CD4-positive, alpha-beta memory T cell (primary cell): ENCODE measurements around the gene ZNF202. TPM values are rescaled to one million over a fixed set of nuclear protein-coding genes. Genes with fewer than 3 reads are reported as not detected.

ENCODE experiments used
- CTCF ChIA-PET: fragments of 350-600 bp; sonication (Branson Sonifier 250); formaldehyde crosslinking; loops from one replicate; lab custom pipeline; 2021; ENCODE audit warnings: inconsistent platforms; ENCODE audit not compliant: partially characterized antibody; lab: Charles Lee
- POLR2A ChIA-PET: fragments of 350-600 bp; sonication (Branson Sonifier 250); formaldehyde crosslinking; loops from one replicate; lab custom pipeline; 2021; ENCODE audit not compliant: partially characterized antibody; lab: Charles Lee
- DNase-seq, 5 donors: peaks; one replicate each; pipeline versions ENCODE4 v3.0.0 to v3.0.0-alpha.2; 2020 to 2022; ENCODE audit warnings: mixed read lengths in 1 of 5
- H3K27ac ChIP-seq: one replicate; pipeline ENCODE4 v1.7.0; 2013; ENCODE audit warnings: low read depth, low read length
- H3K27me3 ChIP-seq: 2 replicates; pipeline ENCODE4 v1.7.0; 2013; ENCODE audit warnings: mild to moderate bottlenecking, low read length, moderate library complexity; ENCODE audit not compliant: insufficient read depth
- H3K36me3 ChIP-seq: 2 replicates; pipeline ENCODE4 v1.7.0; 2013; ENCODE audit warnings: mild to moderate bottlenecking, low read length, moderate library complexity; ENCODE audit not compliant: insufficient read depth
- H3K4me1 ChIP-seq: 2 replicates; pipeline ENCODE4 v1.7.0; 2013; ENCODE audit warnings: mild to moderate bottlenecking, low read length, moderate library complexity; ENCODE audit not compliant: insufficient read depth
- H3K4me3 ChIP-seq, 2 donors: one replicate each; pipeline ENCODE4 v1.7.0; 2013; ENCODE audit warnings: low read length in 2 of 2, mild to moderate bottlenecking in 1 of 2
- H3K9me3 ChIP-seq, 2 donors: one replicate each; pipeline ENCODE4 v1.7.0; 2013; ENCODE audit warnings: low read length in 2 of 2, control low read depth in 1 of 2; ENCODE audit not compliant: control insufficient read depth in 1 of 2
- H3K27ac Mint-ChIP-seq, 7 donors: one replicate each; pipeline ENCODE4 v1.8.0; 2020 to 2021; ENCODE audit warnings: mixed read lengths in 7 of 7, mild to moderate bottlenecking in 6 of 7, inconsistent platforms in 3 of 7, moderate library complexity in 3 of 7
- H3K27me3 Mint-ChIP-seq, 2 donors: one replicate each; pipeline ENCODE4 v1.8.0; 2020 to 2021; ENCODE audit warnings: mixed read lengths in 2 of 2
- H3K36me3 Mint-ChIP-seq, 2 donors: one replicate each; pipeline ENCODE4 v1.8.0; 2020 to 2021; ENCODE audit warnings: mixed read lengths in 2 of 2, inconsistent platforms in 1 of 2, mild to moderate bottlenecking in 1 of 2
- H3K4me1 Mint-ChIP-seq, 4 donors: one replicate each; pipeline ENCODE4 v1.8.0; 2020 to 2021; ENCODE audit warnings: mixed read lengths in 4 of 4, mild to moderate bottlenecking in 1 of 4
- H3K4me3 Mint-ChIP-seq, 8 donors: one replicate each; pipeline ENCODE4 v1.8.0; 2020 to 2021; ENCODE audit warnings: mixed read lengths in 8 of 8, mild to moderate bottlenecking in 7 of 8, moderate library complexity in 6 of 8, inconsistent platforms in 3 of 8
- H3K9me3 Mint-ChIP-seq, 8 donors: one replicate each; pipeline ENCODE4 v1.8.0; 2020 to 2021; ENCODE audit warnings: mixed read lengths in 8 of 8, mild to moderate bottlenecking in 5 of 8, inconsistent platforms in 3 of 8, moderate library complexity in 1 of 8
- intact Hi-C: fragments of 100-400 bp; cut with micrococcal nuclease; formaldehyde crosslinking; loops from one replicate; pipeline ENCODE4 v1.15.1; 2023
- polyA plus RNA-seq, 2 donors: library from polyadenylated mRNA; unstranded; fragments of 300-500 nt; fragmentation: Illumina TruSeq; gene quantifications; one replicate each; pipeline ENCODE4 v1.2.3, GENCODE V29; 2021
- total RNA-seq, 2 experiments: library from RNA; stranded (reverse); gene quantifications; one replicate each; pipeline ENCODE4 v1.2.3, GENCODE V29; 2021

Gene ZNF202
- total and polyA plus RNA-seq, 4 experiments from 2014 or later = 1.9 to 21.6 (median 13.0) TPM

DNA sequence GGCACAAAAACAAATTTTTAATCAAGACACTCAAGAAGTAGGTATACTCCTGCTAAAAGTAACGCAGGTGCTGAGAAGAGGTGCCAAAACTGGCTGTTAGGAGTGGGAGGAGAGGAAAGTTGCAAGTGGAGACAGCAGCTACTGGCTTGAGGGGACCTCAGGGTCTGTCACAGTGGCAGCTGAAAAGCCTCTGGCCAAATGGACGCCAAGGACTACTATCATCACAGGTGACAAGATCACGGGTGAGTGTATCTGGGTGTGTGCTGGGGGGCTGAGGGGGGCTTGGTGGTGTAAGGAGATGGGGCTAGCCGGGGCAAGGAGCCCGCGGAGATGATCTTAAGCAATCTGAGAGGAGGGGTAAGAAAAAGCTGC lies 687 bp downstream of the ZNF202 start:
- Mint-ChIP-seq H3K36me3 (peaks cover 6 to 44% of the 10 kb centered on the region in 2 donors), H3K27me3 (peaks cover 0 to 2% of the 10 kb centered on the region in 2 donors), H3K9me3 (no peaks in the 10 kb centered on the region), H3K27ac (peak overlapping the region; percentile 77 to 98 (median 94)), H3K4me3 (peak overlapping the region; percentile 91 to 99 (median 98)), H3K4me1 (peaks cover 27 to 55% (median 37%) of the 10 kb centered on the region in 4 donors)
- DNase-seq = no peak
- intact Hi-C loops = loop anchor here (5.0 to 10.0 kb wide), 2 partner anchors 374 to 1212 kb away; partner anchors contain the start of genes CCDC15 and VWA5A
- CTCF ChIA-PET = interaction anchor here (1.0 kb wide), 1 partner anchor 1401 kb away, joined by 3 read pairs; no protein-coding TSS in a partner anchor
- Histone ChIP-seq H3K4me3 (peak overlapping the region; percentile 42 to 80), H3K4me1 (peaks cover 27% of the 10 kb centered on the region), H3K27me3 (no peaks in the 10 kb centered on the region), H3K9me3 (no peaks in the 10 kb centered on the region), H3K27ac (peak overlapping the region; percentile 69), H3K36me3 (no peaks in the 10 kb centered on the region)
- POLR2A ChIA-PET = no interaction called here

DNA sequence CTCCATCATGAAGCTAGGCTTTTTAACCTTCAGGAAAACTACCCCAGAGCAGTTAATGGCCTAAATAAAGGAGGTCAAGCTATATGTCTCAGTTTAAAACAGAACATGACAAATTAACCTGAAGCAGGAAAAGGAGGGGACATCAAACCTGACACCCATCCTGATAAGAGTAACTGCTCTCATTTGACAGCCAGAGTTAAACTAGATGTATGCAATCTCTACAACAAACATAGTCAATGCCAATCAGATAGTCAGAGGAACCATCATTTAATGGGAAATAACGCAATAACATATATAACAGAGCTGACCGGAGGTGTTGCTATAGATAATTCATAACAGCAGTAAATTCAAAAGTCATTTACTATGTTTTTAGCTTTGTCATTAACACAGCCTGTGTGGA lies 3.1 kb downstream of the ZNF202 start:
- Mint-ChIP-seq H3K4me3 (no peak overlapping the region), H3K4me1 (peaks cover 25 to 55% (median 37%) of the 10 kb centered on the region in 4 donors), H3K9me3 (no peaks in the 10 kb centered on the region), H3K36me3 (peaks cover 9 to 59% of the 10 kb centered on the region in 2 donors), H3K27me3 (peaks cover 0 to under 1% of the 10 kb centered on the region in 2 donors), H3K27ac (no peak overlapping the region)
- no peaks in the 10 kb centered on the region for H3K9me3 ChIP-seq
- DNase-seq = no peak
- H3K4me1 ChIP-seq = peaks cover 27% of the 10 kb centered on the region
- ChIA-PET POLR2A (no interaction called here), CTCF (interaction anchor here (1.5 kb wide), 1 partner anchor 27 kb away, joined by 4 read pairs; no protein-coding TSS in a partner anchor)
- no peak overlapping the region for H3K27ac ChIP-seq
- no peaks in the 10 kb centered on the region for H3K36me3 ChIP-seq
- H3K4me3 ChIP-seq = no peak overlapping the region
- intact Hi-C loops = no loop called here
- H3K27me3 ChIP-seq = no peaks in the 10 kb centered on the region

DNA sequence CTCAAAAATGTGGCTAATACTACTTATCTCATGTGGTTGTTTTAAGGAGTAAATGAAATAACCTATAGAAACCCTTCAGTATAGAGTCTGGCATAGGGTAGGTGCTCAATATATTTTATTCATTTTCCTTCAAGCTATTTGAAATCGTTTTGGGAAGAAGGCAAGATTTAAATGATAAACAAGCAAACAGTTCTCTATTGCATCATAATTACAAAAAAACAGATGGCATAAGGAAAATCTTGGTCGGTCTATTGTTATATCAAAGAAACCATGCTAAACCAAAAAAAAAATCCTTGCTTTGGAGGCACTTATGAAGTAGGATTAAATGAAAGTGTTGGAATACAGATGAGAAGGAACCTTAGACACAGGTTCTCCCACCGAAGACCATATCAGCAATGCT lies 4.7 kb downstream of the ZNF202 start:
- no peak overlapping the region for H3K27ac Mint-ChIP-seq
- Histone ChIP-seq H3K4me3 (no peak overlapping the region), H3K27ac (no peak overlapping the region), H3K36me3 (no peaks in the 10 kb centered on the region), H3K4me1 (peaks cover 18% of the 10 kb centered on the region), H3K9me3 (no peaks in the 10 kb centered on the region), H3K27me3 (no peaks in the 10 kb centered on the region)
- H3K9me3 Mint-ChIP-seq = no peaks in the 10 kb centered on the region
- intact Hi-C loops = no loop called here
- DNase-seq = no peak
- H3K4me1 Mint-ChIP-seq = peaks cover 20 to 45% (median 28%) of the 10 kb centered on the region in 4 donors
- H3K27me3 Mint-ChIP-seq = no peaks in the 10 kb centered on the region
- POLR2A ChIA-PET = no interaction called here
- peaks cover 9 to 57% of the 10 kb centered on the region in 2 donors for H3K36me3 Mint-ChIP-seq
- no peak overlapping the region for H3K4me3 Mint-ChIP-seq
- CTCF ChIA-PET = interaction anchor here (5.1 kb wide), 1 partner anchor 27 kb away, joined by 28 read pairs; no protein-coding TSS in a partner anchor

DNA sequence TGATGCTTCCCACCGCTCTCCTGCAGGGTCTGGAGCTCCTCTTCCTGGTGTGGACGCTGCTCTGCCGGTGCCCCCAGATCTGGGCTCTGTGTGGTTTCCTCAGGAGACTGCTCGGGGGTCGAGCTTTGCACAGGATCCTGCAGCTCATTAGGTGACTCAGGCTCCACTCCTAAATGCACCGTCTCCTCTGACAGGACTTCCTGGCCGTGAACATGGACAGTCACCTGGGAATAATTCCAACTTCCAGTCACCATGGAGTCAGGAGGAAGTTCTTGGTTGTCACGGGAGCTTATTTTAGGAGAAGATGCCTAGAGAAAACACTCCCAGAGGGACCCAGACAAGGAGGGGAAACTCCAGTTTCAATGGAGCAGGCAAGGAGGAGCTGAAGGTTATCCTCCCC lies 11.9 kb downstream of the ZNF202 start:
- ChIA-PET POLR2A (no interaction called here), CTCF (interaction anchor here (1.1 kb wide), 1 partner anchor 10 kb away, joined by 3 read pairs; no protein-coding TSS in a partner anchor)
- intact Hi-C loops = no loop called here
- Histone ChIP-seq H3K4me1 (no peaks in the 10 kb centered on the region), H3K36me3 (peaks cover 61% of the 10 kb centered on the region), H3K27me3 (no peaks in the 10 kb centered on the region), H3K9me3 (peaks cover 0 to 8% of the 10 kb centered on the region in 2 donors), H3K4me3 (no peak overlapping the region), H3K27ac (no peak overlapping the region)
- no peaks in the 10 kb centered on the region for H3K27me3 Mint-ChIP-seq
- no peak overlapping the region for H3K4me3 Mint-ChIP-seq
- no peak for DNase-seq
- H3K36me3 Mint-ChIP-seq = peaks cover 0 to 52% of the 10 kb centered on the region in 2 donors
- H3K4me1 Mint-ChIP-seq = no peaks in the 10 kb centered on the region
- no peak overlapping the region for H3K27ac Mint-ChIP-seq
- H3K9me3 Mint-ChIP-seq = peaks cover 0 to 28% (median 21%) of the 10 kb centered on the region in 8 donors

DNA sequence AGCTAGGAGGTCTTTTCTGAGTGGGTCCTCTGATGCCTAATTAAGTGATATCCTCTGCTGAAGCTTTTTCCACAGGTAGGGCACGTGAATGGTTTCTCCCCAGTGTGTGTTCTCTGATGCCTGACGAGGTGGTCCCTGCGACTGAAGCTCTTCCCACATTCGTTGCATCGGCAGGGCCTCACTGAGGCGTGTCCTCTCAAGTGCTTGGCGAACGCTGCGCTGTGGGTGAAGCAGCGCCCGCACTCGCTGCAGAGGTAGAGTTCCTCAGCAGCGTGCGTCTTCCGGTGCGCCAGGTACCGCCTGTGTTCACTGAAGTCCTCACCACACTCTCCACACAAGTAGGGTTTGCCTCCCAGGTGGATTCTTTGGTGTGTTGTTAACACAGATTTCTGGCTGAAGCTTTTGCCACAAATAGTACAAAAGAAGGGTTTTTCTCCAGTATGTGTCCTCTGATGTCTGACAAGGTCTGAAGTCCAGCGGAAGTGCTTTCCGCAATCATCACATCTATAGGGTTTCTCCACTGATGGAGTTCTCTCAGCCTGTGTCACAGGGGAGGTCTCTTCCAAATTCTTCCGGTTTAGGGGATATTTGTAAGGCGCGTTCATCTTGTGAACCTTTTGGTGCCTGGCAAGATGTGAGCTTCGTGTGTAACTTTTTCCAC lies 15.3 kb downstream of the ZNF202 start:
- H3K4me3 Mint-ChIP-seq = no peak overlapping the region
- H3K27ac Mint-ChIP-seq = no peak overlapping the region
- intact Hi-C loops = no loop called here
- Histone ChIP-seq H3K27me3 (no peaks in the 10 kb centered on the region), H3K27ac (no peak overlapping the region), H3K4me3 (no peak overlapping the region), H3K36me3 (peaks cover 59% of the 10 kb centered on the region), H3K4me1 (no peaks in the 10 kb centered on the region), H3K9me3 (peaks cover 0 to 8% of the 10 kb centered on the region in 2 donors)
- ChIA-PET POLR2A (no interaction called here), CTCF (interaction anchor here (2.1 kb wide), 1 partner anchor 15 kb away, joined by 5 read pairs; no protein-coding TSS in a partner anchor)
- H3K36me3 Mint-ChIP-seq = peaks cover 9 to 54% of the 10 kb centered on the region in 2 donors
- H3K9me3 Mint-ChIP-seq = peaks cover 0 to 28% (median 22%) of the 10 kb centered on the region in 8 donors
- no peaks in the 10 kb centered on the region for H3K4me1 Mint-ChIP-seq
- no peak for DNase-seq
- H3K27me3 Mint-ChIP-seq = no peaks in the 10 kb centered on the region

DNA sequence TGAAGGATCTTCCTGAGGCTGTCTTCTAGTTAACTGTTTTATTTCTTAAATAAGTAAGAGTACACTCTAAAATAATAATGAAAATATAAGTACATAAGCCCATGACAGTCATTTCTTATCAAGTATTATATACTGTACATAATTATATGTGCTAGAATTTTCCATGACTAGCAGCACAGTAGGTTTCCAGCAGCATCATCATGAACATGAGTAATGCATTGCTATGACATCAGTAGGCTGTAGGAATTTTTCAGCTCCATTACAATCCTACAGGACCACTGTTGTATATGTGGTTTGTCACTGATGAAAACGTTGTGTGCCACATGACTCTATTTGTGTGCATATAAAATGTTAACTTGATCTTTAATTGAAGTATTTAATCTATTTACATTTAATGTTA lies 22.0 kb downstream of the ZNF202 start:
- Histone ChIP-seq H3K4me3 (no peak overlapping the region), H3K4me1 (no peaks in the 10 kb centered on the region), H3K36me3 (no peaks in the 10 kb centered on the region), H3K27me3 (no peaks in the 10 kb centered on the region), H3K27ac (no peak overlapping the region), H3K9me3 (no peaks in the 10 kb centered on the region)
- H3K4me3 Mint-ChIP-seq = no peak overlapping the region
- no peak overlapping the region for H3K27ac Mint-ChIP-seq
- CTCF ChIA-PET = interaction anchor here (1.1 to 1.4 kb wide), 5 partner anchors 8 to 14 kb away, joined by 3 to 8 read pairs (median 3); no protein-coding TSS in a partner anchor
- no peak for DNase-seq
- H3K4me1 Mint-ChIP-seq = no peaks in the 10 kb centered on the region
- H3K9me3 Mint-ChIP-seq = peaks cover 0 to 4% (median 0%) of the 10 kb centered on the region in 8 donors
- H3K36me3 Mint-ChIP-seq = peaks cover 9% of the 10 kb centered on the region in 2 donors
- intact Hi-C loops = no loop called here
- POLR2A ChIA-PET = no interaction called here
- peaks cover 4 to 19% of the 10 kb centered on the region in 2 donors for H3K27me3 Mint-ChIP-seq

DNA sequence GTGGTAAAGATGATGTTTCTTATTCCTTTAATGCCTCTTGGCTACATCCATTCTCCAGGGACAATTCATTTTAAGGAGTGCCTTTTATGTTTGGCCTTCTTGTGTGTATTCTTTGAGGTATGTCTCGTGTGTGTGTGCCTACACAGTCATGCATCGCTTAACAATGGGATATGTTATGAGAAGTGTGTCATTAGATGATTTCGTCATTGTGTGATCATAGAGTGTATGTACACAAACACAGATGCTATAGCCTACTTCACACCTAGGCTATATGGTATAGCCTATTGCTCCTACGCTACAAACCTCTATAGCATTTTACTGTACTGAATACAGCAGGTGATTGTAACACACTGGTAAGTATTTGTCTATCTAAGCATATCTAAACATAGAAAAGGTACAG lies 23.0 kb downstream of the ZNF202 start:
- DNase-seq = no peak
- no peak overlapping the region for H3K27ac Mint-ChIP-seq
- H3K27me3 ChIP-seq = no peaks in the 10 kb centered on the region
- H3K4me3 Mint-ChIP-seq = no peak overlapping the region
- H3K9me3 ChIP-seq = no peaks in the 10 kb centered on the region
- peaks cover 11 to 19% of the 10 kb centered on the region in 2 donors for H3K27me3 Mint-ChIP-seq
- H3K4me1 Mint-ChIP-seq = no peaks in the 10 kb centered on the region
- no peaks in the 10 kb centered on the region for H3K4me1 ChIP-seq
- CTCF ChIA-PET = interaction anchor here (1.2 kb wide), 1 partner anchor 9 kb away, joined by 5 read pairs; no protein-coding TSS in a partner anchor
- intact Hi-C loops = no loop called here
- peaks cover 0 to 4% (median 0%) of the 10 kb centered on the region in 8 donors for H3K9me3 Mint-ChIP-seq
- no peak overlapping the region for H3K27ac ChIP-seq
- H3K4me3 ChIP-seq = no peak overlapping the region
- H3K36me3 Mint-ChIP-seq = peaks cover under 1 to 6% of the 10 kb centered on the region in 2 donors
- no peaks in the 10 kb centered on the region for H3K36me3 ChIP-seq
- POLR2A ChIA-PET = no interaction called here
